ENCODE results near the gene MUSTN1. TPM values are rescaled to one million over a fixed set of nuclear protein-coding genes. Genes with fewer than 3 reads are reported as not detected.

The MUSTN1 gene
- total and polyA plus RNA-seq, 2 experiments from 2014 or later = 0.27 to 1.8 TPM

DNA sequence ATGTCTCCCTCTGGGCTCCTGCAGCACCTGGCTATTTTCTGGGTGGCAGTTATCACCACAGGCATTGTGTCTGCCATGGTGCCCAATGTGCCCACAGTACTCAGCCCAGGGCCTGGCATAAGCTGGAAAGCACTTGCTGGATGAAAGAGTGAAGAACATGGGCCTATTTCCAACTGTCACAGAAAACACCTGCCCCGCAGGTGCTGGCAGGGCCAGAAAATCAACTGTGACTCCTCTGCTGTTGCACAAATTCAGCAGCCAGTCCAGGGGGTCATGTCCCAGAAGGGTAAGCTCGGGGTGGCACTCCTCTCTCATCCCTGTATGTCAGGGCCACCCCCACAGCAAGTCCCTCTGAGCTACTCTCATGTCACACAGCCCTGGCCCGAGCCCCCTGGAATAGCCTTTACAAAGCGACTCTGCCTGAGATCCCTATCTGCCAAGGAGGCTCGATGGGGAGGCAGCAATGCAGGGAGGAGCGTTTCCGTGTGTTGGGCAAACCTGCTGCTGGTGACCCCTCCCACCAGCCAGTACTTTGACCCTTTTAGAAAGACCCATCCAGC, 23.3 kb downstream of the MUSTN1 start:
- H4K20me1 ChIP-seq (ENCODE audit: insufficient read depth, poor library complexity, severe bottlenecking) = no peaks in the 10 kb centered on the region
- H3K27ac ChIP-seq = no peak overlapping the region
- no peaks in the 10 kb centered on the region for H3K79me2 ChIP-seq
- no peak overlapping the region for H2AFZ ChIP-seq
- WGBS (ENCODE audit: low lambda C conversion rate, missing lambda C conversion rate) = 76% methylated on average over 7 of the region's 7 CpGs
- no peaks in the 10 kb centered on the region for H3K4me1 ChIP-seq (ENCODE audit: insufficient read depth)
- no peak overlapping the region for H3K4me2 ChIP-seq
- no peaks in the 10 kb centered on the region for H3K36me3 ChIP-seq (replicated peaks; ENCODE audit: insufficient read depth, low read depth)
- DNase-seq (ENCODE audit: low spot score) = no peak
- no peaks in the 10 kb centered on the region for H3K9me3 ChIP-seq (ENCODE audit: low read depth)
- no peak overlapping the region for H3K4me3 ChIP-seq
- no peaks in the 10 kb centered on the region for H3K27me3 ChIP-seq
- TF ChIP-seq EZH2phosphoT487 (IDR thresholded peaks at IDR 0.05; ENCODE audit: low read depth, severe bottlenecking, unreplicated experiment) (no peak), EZH2 (IDR thresholded peaks at IDR 0.05; ENCODE audit: borderline replicate concordance) (no peak), CTCF (IDR thresholded peaks at IDR 0.05; ENCODE audit: poor library complexity) (no peak)
- H3K9me2 ChIP-seq (replicated peaks; ENCODE audit: insufficient read depth) = no peaks in the 10 kb centered on the region

- Histone ChIP-seq H3K9me3 (ENCODE audit: low read depth) (no peaks in the 10 kb centered on the region), H3K4me3 (no peak overlapping the region), H4K20me1 (ENCODE audit: insufficient read depth, poor library complexity, severe bottlenecking) (no peaks in the 10 kb centered on the region), H3K4me2 (no peak overlapping the region), H3K27me3 (no peaks in the 10 kb centered on the region), H3K9me2 (replicated peaks; ENCODE audit: insufficient read depth) (no peaks in the 10 kb centered on the region), H3K36me3 (replicated peaks; ENCODE audit: insufficient read depth, low read depth) (no peaks in the 10 kb centered on the region), H2AFZ (no peak overlapping the region), H3K79me2 (no peaks in the 10 kb centered on the region), H3K4me1 (ENCODE audit: insufficient read depth) (no peaks in the 10 kb centered on the region), H3K27ac (no peak overlapping the region)
- TF ChIP-seq EZH2phosphoT487 (IDR thresholded peaks at IDR 0.05; ENCODE audit: low read depth, severe bottlenecking, unreplicated experiment) (no peak), EZH2 (IDR thresholded peaks at IDR 0.05; ENCODE audit: borderline replicate concordance) (no peak), CTCF (IDR thresholded peaks at IDR 0.05; ENCODE audit: poor library complexity) (no peak)
- no peak for DNase-seq (ENCODE audit: low spot score)
- WGBS (ENCODE audit: low lambda C conversion rate, missing lambda C conversion rate) = 94% methylated on average over 9 of the region's 11 CpGs
Measured at GRCh38 chr3:52810923-52811322, 23.9 kb downstream of the MUSTN1 start.

GRCh38 chr3:52809662-52810377, 25.0 kb downstream of the MUSTN1 start:
- Histone ChIP-seq H3K4me2 (no peak overlapping the region), H3K27me3 (no peaks in the 10 kb centered on the region), H3K9me3 (ENCODE audit: low read depth) (no peaks in the 10 kb centered on the region), H2AFZ (no peak overlapping the region), H3K4me1 (ENCODE audit: insufficient read depth) (no peaks in the 10 kb centered on the region), H3K79me2 (no peaks in the 10 kb centered on the region), H3K36me3 (replicated peaks; ENCODE audit: insufficient read depth, low read depth) (no peaks in the 10 kb centered on the region), H3K9me2 (replicated peaks; ENCODE audit: insufficient read depth) (no peaks in the 10 kb centered on the region), H3K4me3 (no peak overlapping the region), H3K27ac (no peak overlapping the region), H4K20me1 (ENCODE audit: insufficient read depth, poor library complexity, severe bottlenecking) (no peaks in the 10 kb centered on the region)
- WGBS (ENCODE audit: low lambda C conversion rate, missing lambda C conversion rate) = 76% methylated on average over 7 of the region's 7 CpGs
- no peak for DNase-seq (ENCODE audit: low spot score)
- TF ChIP-seq CTCF (IDR thresholded peaks at IDR 0.05; ENCODE audit: poor library complexity) (no peak), EZH2phosphoT487 (IDR thresholded peaks at IDR 0.05; ENCODE audit: low read depth, severe bottlenecking, unreplicated experiment) (no peak), EZH2 (IDR thresholded peaks at IDR 0.05; ENCODE audit: borderline replicate concordance) (no peak)

Measured in hepatocyte (in vitro differentiated cells).